B cell (primary cell): ENCODE measurements around the gene PIGC. TPM values are rescaled to one million over a fixed set of nuclear protein-coding genes. Genes with fewer than 3 reads are reported as not detected.

Experiments used
- ATAC-seq: fragments of 200-7000 bp; cut with Tn5 transposase; one replicate; pipeline ENCODE4 v1.10.0; 2021; ENCODE audit warnings: low read depth, mild to moderate bottlenecking, moderate number of reproducible peaks, moderate library complexity
- CTCF ChIA-PET: fragments of 350-600 bp; sonication (Branson Sonifier 250); formaldehyde crosslinking; loops from one replicate; lab custom pipeline; 2021; ENCODE audit warnings: antibody characterized with exemption, inconsistent platforms; lab: Charles Lee
- POLR2A ChIA-PET: fragments of 350-600 bp; sonication (Branson Sonifier 250); formaldehyde crosslinking; loops from one replicate; lab custom pipeline; 2021; ENCODE audit warnings: antibody characterized with exemption; lab: Charles Lee
- DNase-seq: peaks from one replicate; pipeline ENCODE4 v3.0.0; 2013
- H2AFZ ChIP-seq: 2 replicates; pipeline ENCODE4 v1.6.1; 2012; ENCODE audit warnings: mild to moderate bottlenecking, low read depth, low read length; ENCODE audit not compliant: insufficient read depth, poor library complexity, severe bottlenecking
- H3K27ac ChIP-seq, 2 donors: 1 replicate in 1 of 2; 2 replicates in 1 of 2; pipeline ENCODE4 v1.5.1; 2012 to 2013; ENCODE audit warnings: low read length in 2 of 2, mild to moderate bottlenecking in 2 of 2, moderate library complexity in 1 of 2
- H3K27me3 ChIP-seq, 4 experiments: fragments of 200-600 bp in 1 of 4; sonication (generic) in 1 of 4; replicated peaks in 1 of 4; 1 replicate in 2 of 4; 2 replicates in 2 of 4; pipeline versions ENCODE4 v1.6.1 to v1.7.0; 2013 to 2016; ENCODE audit warnings: low read length in 3 of 4, mild to moderate bottlenecking in 2 of 4, mixed read lengths in 1 of 4, moderate library complexity in 1 of 4; ENCODE audit not compliant: insufficient read depth in 4 of 4, control insufficient read depth in 3 of 4; ENCODE audit errors: control extremely low read depth in 1 of 4
- H3K36me3 ChIP-seq, 2 experiments: replicated peaks in 1 of 2; 1 replicate in 1 of 2; 2 replicates in 1 of 2; pipeline versions ENCODE4 v1.6.1 to v1.7.1; 2013; ENCODE audit warnings: low read length in 1 of 2; ENCODE audit not compliant: insufficient read depth in 2 of 2, control insufficient read depth in 1 of 2; ENCODE audit errors: control extremely low read depth in 1 of 2, extremely low read depth in 1 of 2
- H3K4me1 ChIP-seq, 2 donors: fragments of 200-600 bp in 1 of 2; sonication (generic) in 1 of 2; 1 replicate in 1 of 2; 2 replicates in 1 of 2; pipeline versions ENCODE4 v1.5.1 to v1.6.1; 2013 to 2017; ENCODE audit warnings: low read length in 2 of 2; ENCODE audit not compliant: control insufficient read depth in 2 of 2, insufficient read depth in 2 of 2
- H3K4me2 ChIP-seq: replicated peaks from 2 replicates; pipeline ENCODE3; 2012; ENCODE audit warnings: mild to moderate bottlenecking, low read depth, low read length; ENCODE audit not compliant: poor library complexity, severe bottlenecking
- H3K4me3 ChIP-seq, 5 experiments: fragments of 200-600 bp in 1 of 5; sonication (generic) in 1 of 5; 1 replicate in 3 of 5; 2 replicates in 2 of 5; pipeline versions ENCODE4 v1.5.1 to v1.7.0; 2011 to 2016; ENCODE audit warnings: low read length in 4 of 5, mild to moderate bottlenecking in 4 of 5, low read depth in 2 of 5, control low read depth in 1 of 5, moderate library complexity in 1 of 5; ENCODE audit not compliant: insufficient read depth in 1 of 5; ENCODE audit errors: control extremely low read depth in 1 of 5, extremely low read depth in 1 of 5
- H3K79me2 ChIP-seq: fragments of 200-600 bp; sonication (generic); one replicate; pipeline ENCODE4 v1.6.0; 2016; ENCODE audit warnings: low read length; ENCODE audit not compliant: control insufficient read depth, insufficient read depth
- H3K9ac ChIP-seq: fragments of 200-600 bp; sonication (generic); 2 replicates; pipeline ENCODE4 v1.6.1; 2017; ENCODE audit warnings: mild to moderate bottlenecking, low read length, moderate library complexity
- H3K9me3 ChIP-seq, 3 donors: one replicate each; pipeline versions ENCODE4 v1.6.1 to v1.7.1; 2013; ENCODE audit warnings: low read length in 2 of 3; ENCODE audit not compliant: control insufficient read depth in 2 of 3, insufficient read depth in 1 of 3; ENCODE audit errors: control extremely low read depth in 1 of 3
- H4K20me1 ChIP-seq: 2 replicates; pipeline ENCODE4 v1.6.0; 2012; ENCODE audit warnings: mild to moderate bottlenecking, low read length; ENCODE audit not compliant: insufficient read depth, control insufficient read depth, poor library complexity, severe bottlenecking
- H3K27ac Mint-ChIP-seq: one replicate; pipeline ENCODE4 v1.8.0; 2021; ENCODE audit warnings: mixed read lengths
- H3K27me3 Mint-ChIP-seq: one replicate; pipeline ENCODE4 v1.8.0; 2021; ENCODE audit warnings: mixed read lengths
- H3K4me1 Mint-ChIP-seq: one replicate; pipeline ENCODE4 v1.8.0; 2021; ENCODE audit warnings: mixed read lengths
- H3K4me3 Mint-ChIP-seq: one replicate; pipeline ENCODE4 v1.8.0; 2021; ENCODE audit warnings: mixed read lengths
- H3K9me3 Mint-ChIP-seq: one replicate; pipeline ENCODE4 v1.8.0; 2022; ENCODE audit warnings: mixed read lengths; ENCODE audit not compliant: insufficient read depth
- EZH2 ChIP-seq: IDR thresholded peaks from 2 replicates; pipeline ENCODE4 v1.6.1; 2012; ENCODE audit warnings: borderline replicate concordance, low read depth, mild to moderate bottlenecking, moderate library complexity, low read length; ENCODE audit not compliant: insufficient read depth, poor library complexity, severe bottlenecking
- WGBS: methylation state at CpG from one replicate; pipeline ENCODE4 v1.1.5; 2013; ENCODE audit warnings: missing lambda C conversion rate; ENCODE audit not compliant: insufficient coverage; 5-methylcytosine and 5-hydroxymethylcytosine counted together
- intact Hi-C: fragments of 100-400 bp; cut with micrococcal nuclease; formaldehyde crosslinking; loops from one replicate; pipeline ENCODE4 v1.10.0; 2022
- polyA plus RNA-seq: library from polyadenylated mRNA; depleted of rRNA; stranded (reverse); fragments of >200 nt; gene quantifications from 2 replicates; pipeline ENCODE4 v1.2.3, GENCODE V29; 2012
- total RNA-seq, 2 donors: library from RNA; stranded (reverse); fragments of 120-200 nt in 1 of 2; gene quantifications; 1 replicate in 1 of 2; 2 replicates in 1 of 2; pipeline versions ENCODE4 v1.2.3 to v1.2.4, GENCODE V29; 2013 to 2022
- TF ChIP-seq, protein P1 (sequence below): fragments of 200-600 bp; IDR thresholded peaks from one replicate; pipeline ENCODE4 v1.8.0; 2022; ENCODE audit warnings: antibody characterized with exemption, mild to moderate bottlenecking

The PIGC gene
- total and polyA plus RNA-seq, 2 donors (not counting 1 experiment from before 2014, with no cell fraction given): 16.2 to 28.8 TPM

DNA sequence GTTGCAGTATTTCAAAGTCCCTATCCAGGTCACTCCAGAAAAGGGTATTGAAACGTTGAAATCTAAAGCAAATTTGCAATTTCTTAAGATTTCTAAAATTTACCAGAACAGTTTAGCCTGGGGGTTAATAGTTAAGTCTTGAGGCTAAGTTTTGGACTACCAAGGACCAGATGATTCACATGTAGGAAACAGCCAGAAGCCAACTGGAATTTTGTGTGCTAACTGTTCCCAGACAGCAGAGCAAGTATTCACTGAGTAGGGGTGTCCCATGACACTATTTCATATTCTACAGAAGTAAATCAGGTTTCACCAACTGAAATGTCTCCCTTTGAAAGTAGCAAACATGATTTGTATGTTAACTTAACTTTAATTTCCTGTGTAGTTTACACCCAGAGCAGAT, 34.9 kb downstream of the PIGC start:
- H2AFZ ChIP-seq: no peak overlapping the region
- no peak for ATAC-seq
- no CpG with 5 or more reads among the region's 1 CpG for WGBS
- no peaks in the 10 kb centered on the region for H3K4me1 ChIP-seq
- no peaks in the 10 kb centered on the region for H4K20me1 ChIP-seq
- CTCF ChIA-PET: interaction anchor here (0.9 to 1.2 kb wide), 3 partner anchors 9 to 318 kb away, joined by 3 to 4 read pairs (median 4); no protein-coding TSS in a partner anchor
- no peak for TF ChIP-seq EZH2
- TF ChIP-seq, protein P1, sequence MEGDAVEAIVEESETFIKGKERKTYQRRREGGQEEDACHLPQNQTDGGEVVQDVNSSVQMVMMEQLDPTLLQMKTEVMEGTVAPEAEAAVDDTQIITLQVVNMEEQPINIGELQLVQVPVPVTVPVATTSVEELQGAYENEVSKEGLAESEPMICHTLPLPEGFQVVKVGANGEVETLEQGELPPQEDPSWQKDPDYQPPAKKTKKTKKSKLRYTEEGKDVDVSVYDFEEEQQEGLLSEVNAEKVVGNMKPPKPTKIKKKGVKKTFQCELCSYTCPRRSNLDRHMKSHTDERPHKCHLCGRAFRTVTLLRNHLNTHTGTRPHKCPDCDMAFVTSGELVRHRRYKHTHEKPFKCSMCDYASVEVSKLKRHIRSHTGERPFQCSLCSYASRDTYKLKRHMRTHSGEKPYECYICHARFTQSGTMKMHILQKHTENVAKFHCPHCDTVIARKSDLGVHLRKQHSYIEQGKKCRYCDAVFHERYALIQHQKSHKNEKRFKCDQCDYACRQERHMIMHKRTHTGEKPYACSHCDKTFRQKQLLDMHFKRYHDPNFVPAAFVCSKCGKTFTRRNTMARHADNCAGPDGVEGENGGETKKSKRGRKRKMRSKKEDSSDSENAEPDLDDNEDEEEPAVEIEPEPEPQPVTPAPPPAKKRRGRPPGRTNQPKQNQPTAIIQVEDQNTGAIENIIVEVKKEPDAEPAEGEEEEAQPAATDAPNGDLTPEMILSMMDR: no peak
- H3K27me3 Mint-ChIP-seq: no peaks in the 10 kb centered on the region
- no peaks in the 10 kb centered on the region for H3K27me3 ChIP-seq
- H3K79me2 ChIP-seq: no peaks in the 10 kb centered on the region
- H3K4me3 ChIP-seq: no peak overlapping the region
- intact Hi-C loops: no loop called here
- no peak for DNase-seq
- no peaks in the 10 kb centered on the region for H3K4me1 Mint-ChIP-seq
- POLR2A ChIA-PET: no interaction called here
- no peaks in the 10 kb centered on the region for H3K9me3 ChIP-seq
- H3K4me3 Mint-ChIP-seq: no peak overlapping the region
- no peak overlapping the region for H3K9ac ChIP-seq
- no peaks in the 10 kb centered on the region for H3K9me3 Mint-ChIP-seq
- no peak overlapping the region for H3K4me2 ChIP-seq
- no peaks in the 10 kb centered on the region for H3K36me3 ChIP-seq
- no peak overlapping the region for H3K27ac Mint-ChIP-seq
- no peak overlapping the region for H3K27ac ChIP-seq

DNA sequence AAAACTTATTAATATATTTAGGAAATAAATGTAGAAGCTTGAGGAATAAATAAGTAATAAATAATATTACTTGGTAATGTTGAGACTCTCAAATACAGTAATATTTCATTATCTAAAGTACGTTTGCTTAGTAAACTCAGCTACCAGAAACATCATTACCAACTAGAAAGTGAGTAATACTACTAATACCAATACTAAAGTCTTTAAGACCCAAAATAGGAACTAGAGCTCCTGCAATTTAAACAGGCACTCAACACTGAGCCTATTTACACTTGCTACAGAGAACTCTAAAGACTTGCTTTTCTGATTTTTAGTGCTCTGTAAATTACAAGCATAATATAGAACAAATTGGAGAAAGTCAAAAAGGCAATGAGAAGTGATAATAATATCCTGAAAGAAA, 36.9 kb downstream of the PIGC start:
- Histone ChIP-seq H3K4me2 (no peak overlapping the region), H3K27me3 (no peaks in the 10 kb centered on the region), H3K79me2 (no peaks in the 10 kb centered on the region), H4K20me1 (no peaks in the 10 kb centered on the region), H3K36me3 (no peaks in the 10 kb centered on the region), H3K27ac (no peak overlapping the region), H2AFZ (no peak overlapping the region), H3K9ac (no peak overlapping the region), H3K9me3 (no peaks in the 10 kb centered on the region), H3K4me1 (no peaks in the 10 kb centered on the region), H3K4me3 (no peak overlapping the region)
- intact Hi-C loops: no loop called here
- H3K27ac Mint-ChIP-seq: no peak overlapping the region
- no peak overlapping the region for H3K4me3 Mint-ChIP-seq
- no CpG with 5 or more reads among the region's 1 CpG for WGBS
- H3K27me3 Mint-ChIP-seq: no peaks in the 10 kb centered on the region
- ChIA-PET POLR2A (no interaction called here), CTCF (no interaction called here)
- no peaks in the 10 kb centered on the region for H3K4me1 Mint-ChIP-seq
- TF ChIP-seq, protein P1: no peak
- TF ChIP-seq EZH2: no peak
- DNase-seq: no peak
- no peaks in the 10 kb centered on the region for H3K9me3 Mint-ChIP-seq
- no peak for ATAC-seq
